ENCODE data around the gene UNKL. TPM values are rescaled to one million over a fixed set of nuclear protein-coding genes. Genes with fewer than 3 reads are reported as not detected.
A peak's percentile ranks its signal among the peaks of the same experiment; 100 is the strongest.

Gene UNKL
- total RNA-seq: 10 to 100 TPM; 60.4 to 68.7 TPM

GRCh38 chr16:1414532-1415260 is at the start of gene UNKL:
Gene UNKL, minus strand, starts transcription at chr16:1414704. Its CDS starts 13 bp downstream, at chr16:1414691.
- H3K27me3 Mint-ChIP-seq: no peaks in the 10 kb centered on the region
- peak within 1 kb of the TSS; percentile 85 for H3K4me3 Mint-ChIP-seq
- ATAC-seq (ENCODE audit: low read depth): peak; percentile 61
- peak; percentile 87 for DNase-seq
- H3K36me3 Mint-ChIP-seq: peaks cover 4% of the 10 kb centered on the region
- no peaks in the 10 kb centered on the region for H3K9me3 Mint-ChIP-seq
- H3K27ac Mint-ChIP-seq: peak within 1 kb of the TSS; percentile 92
- POLR2A ChIA-PET: no interaction called here
- peaks cover 19% of the 10 kb centered on the region for H3K4me1 Mint-ChIP-seq

GRCh38 chr16:1461146-1461545 is 46.6 kb upstream of the UNKL start:
- Mint-ChIP-seq H3K4me3 (no peak overlapping the region), H3K36me3 (no peaks in the 10 kb centered on the region), H3K27me3 (no peaks in the 10 kb centered on the region), H3K9me3 (no peaks in the 10 kb centered on the region), H3K4me1 (no peaks in the 10 kb centered on the region), H3K27ac (no peak overlapping the region)
- ATAC-seq (ENCODE audit: low read depth) (no peak), DNase-seq (no peak)
- POLR2A ChIA-PET: no interaction called here

GRCh38 chr16:1460602-1461138 is 46.2 kb upstream of the UNKL start:
- Mint-ChIP-seq H3K27ac (no peak overlapping the region), H3K9me3 (no peaks in the 10 kb centered on the region), H3K36me3 (no peaks in the 10 kb centered on the region), H3K4me1 (no peaks in the 10 kb centered on the region), H3K27me3 (no peaks in the 10 kb centered on the region), H3K4me3 (no peak overlapping the region)
- POLR2A ChIA-PET: no interaction called here
- ATAC-seq (ENCODE audit: low read depth) (no peak), DNase-seq (no peak)

- no peaks in the 10 kb centered on the region for H3K36me3 Mint-ChIP-seq
- H3K4me3 Mint-ChIP-seq: no peak overlapping the region
- H3K27me3 Mint-ChIP-seq: no peaks in the 10 kb centered on the region
- POLR2A ChIA-PET: no interaction called here
- DNase-seq (no peak), ATAC-seq (ENCODE audit: low read depth) (no peak)
- no peaks in the 10 kb centered on the region for H3K4me1 Mint-ChIP-seq
- H3K9me3 Mint-ChIP-seq: no peaks in the 10 kb centered on the region
- no peak overlapping the region for H3K27ac Mint-ChIP-seq
Observed at GRCh38 chr16:1459967-1460366, 45.5 kb upstream of the UNKL start.

- no peak overlapping the region for H3K27ac Mint-ChIP-seq
- ATAC-seq (ENCODE audit: low read depth): no peak
- POLR2A ChIA-PET: no interaction called here
- no peak for DNase-seq
- no peak overlapping the region for H3K4me3 Mint-ChIP-seq
- no peaks in the 10 kb centered on the region for H3K9me3 Mint-ChIP-seq
- H3K4me1 Mint-ChIP-seq: peaks cover 4% of the 10 kb centered on the region
- H3K36me3 Mint-ChIP-seq: no peaks in the 10 kb centered on the region
- no peaks in the 10 kb centered on the region for H3K27me3 Mint-ChIP-seq
Observed at GRCh38 chr16:1458977-1459341, 44.5 kb upstream of the UNKL start.

GRCh38 chr16:1458336-1458976 is 44.0 kb upstream of the UNKL start:
- peaks cover 6% of the 10 kb centered on the region for H3K4me1 Mint-ChIP-seq
- ATAC-seq (ENCODE audit: low read depth): no peak
- POLR2A ChIA-PET: no interaction called here
- DNase-seq: no peak
- no peaks in the 10 kb centered on the region for H3K27me3 Mint-ChIP-seq
- H3K36me3 Mint-ChIP-seq: no peaks in the 10 kb centered on the region
- no peak overlapping the region for H3K27ac Mint-ChIP-seq
- no peaks in the 10 kb centered on the region for H3K9me3 Mint-ChIP-seq
- H3K4me3 Mint-ChIP-seq: no peak overlapping the region

GRCh38 chr16:1457489-1458245 is 43.2 kb upstream of the UNKL start:
- Mint-ChIP-seq H3K4me3 (no peak overlapping the region), H3K27me3 (no peaks in the 10 kb centered on the region), H3K9me3 (no peaks in the 10 kb centered on the region), H3K27ac (no peak overlapping the region), H3K36me3 (no peaks in the 10 kb centered on the region), H3K4me1 (peaks cover 6% of the 10 kb centered on the region)
- no peak for DNase-seq
- POLR2A ChIA-PET: no interaction called here
- ATAC-seq (ENCODE audit: low read depth): no peak

- H3K36me3 Mint-ChIP-seq: no peaks in the 10 kb centered on the region
Observed at GRCh38 chr16:1456951-1457350, 42.4 kb upstream of the UNKL start.

GRCh38 chr16:1455190-1456171 is 41.0 kb upstream of the UNKL start:
- Mint-ChIP-seq H3K9me3 (no peaks in the 10 kb centered on the region), H3K4me3 (no peak overlapping the region), H3K36me3 (no peaks in the 10 kb centered on the region), H3K4me1 (peaks cover 6% of the 10 kb centered on the region), H3K27ac (no peak overlapping the region), H3K27me3 (no peaks in the 10 kb centered on the region)
- no peak for ATAC-seq (ENCODE audit: low read depth)
- POLR2A ChIA-PET: no interaction called here
- DNase-seq: no peak

More at GRCh38 chr16:1456951-1457350, 42.4 kb upstream of the UNKL start:
- Mint-ChIP-seq H3K4me3 (no peak overlapping the region), H3K4me1 (peaks cover 6% of the 10 kb centered on the region), H3K9me3 (no peaks in the 10 kb centered on the region), H3K27ac (no peak overlapping the region), H3K27me3 (no peaks in the 10 kb centered on the region)
- DNase-seq (no peak), ATAC-seq (ENCODE audit: low read depth) (no peak)
- POLR2A ChIA-PET: no interaction called here

GRCh38 chr16:1454561-1454960 is 40.1 kb upstream of the UNKL start:
- no peaks in the 10 kb centered on the region for H3K36me3 Mint-ChIP-seq
- no peak for DNase-seq
- H3K9me3 Mint-ChIP-seq: no peaks in the 10 kb centered on the region
- no peak overlapping the region for H3K27ac Mint-ChIP-seq
- no peak for ATAC-seq (ENCODE audit: low read depth)
- H3K4me1 Mint-ChIP-seq: peaks cover 6% of the 10 kb centered on the region
- POLR2A ChIA-PET: no interaction called here
- no peaks in the 10 kb centered on the region for H3K27me3 Mint-ChIP-seq
- no peak overlapping the region for H3K4me3 Mint-ChIP-seq

GRCh38 chr16:1453316-1453715 is 38.8 kb upstream of the UNKL start:
- ATAC-seq (ENCODE audit: low read depth): no peak
- POLR2A ChIA-PET: interaction anchor here (0.7 kb wide), 1 partner anchor 85 kb away, joined by 3 read pairs; no protein-coding TSS in a partner anchor

GRCh38 chr16:1452530-1452929 is 38.0 kb upstream of the UNKL start:
- Mint-ChIP-seq H3K27ac (no peak overlapping the region), H3K9me3 (no peaks in the 10 kb centered on the region), H3K36me3 (no peaks in the 10 kb centered on the region), H3K4me1 (peaks cover 6% of the 10 kb centered on the region), H3K27me3 (no peaks in the 10 kb centered on the region), H3K4me3 (no peak overlapping the region)
- DNase-seq (no peak), ATAC-seq (ENCODE audit: low read depth) (no peak)
- POLR2A ChIA-PET: no interaction called here

More at GRCh38 chr16:1453316-1453715, 38.8 kb upstream of the UNKL start:
- Mint-ChIP-seq H3K27me3 (no peaks in the 10 kb centered on the region), H3K36me3 (no peaks in the 10 kb centered on the region), H3K9me3 (no peaks in the 10 kb centered on the region), H3K27ac (no peak overlapping the region), H3K4me3 (no peak overlapping the region), H3K4me1 (peaks cover 6% of the 10 kb centered on the region)
- no peak for DNase-seq

All from activated naive CD8-positive, alpha-beta T cell treated with anti-CD3 and anti-CD28 coated beads, Interleukin-2, amount 10 ng/mL, durations not matched to agents 7 days and 5 days (primary cell).